Measurements from ENCODE around the gene ABCF1.

ABCF1 gene

DNA sequence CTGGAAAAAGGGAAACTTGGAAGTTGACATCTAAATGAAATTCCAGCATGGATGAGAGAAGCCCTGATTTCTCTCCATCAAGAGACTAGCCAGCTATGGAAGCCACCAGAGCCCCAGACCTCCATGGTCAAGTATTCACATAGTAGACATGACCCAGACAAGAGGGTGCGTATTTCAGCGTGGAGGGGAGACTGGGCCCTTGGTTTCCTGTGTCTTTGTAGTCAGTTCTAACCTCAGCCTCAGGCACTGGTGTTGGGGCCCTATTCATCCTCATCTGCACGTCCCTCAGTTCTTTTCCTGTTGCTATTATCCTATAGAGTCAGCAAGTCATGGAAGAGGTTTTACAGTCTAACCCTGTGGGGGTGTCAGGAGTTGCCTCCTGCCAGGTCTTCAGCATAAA lies 27.4 kb upstream of the ABCF1 start:
- no peaks in the 10 kb centered on the region for H3K9me3 ChIP-seq (ENCODE audit: control insufficient read depth, insufficient read depth, low read length)
- DNase-seq (ENCODE audit: low read depth, low spot score), result no peak
- WGBS (ENCODE audit: insufficient coverage, insufficient read length), result no CpG with 5 or more reads among the region's 3 CpGs
- no peaks in the 10 kb centered on the region for H3K27me3 ChIP-seq (ENCODE audit: control insufficient read depth, insufficient read depth, low read length)
- no peaks in the 10 kb centered on the region for H3K4me1 ChIP-seq (ENCODE audit: control insufficient read depth, insufficient read depth, low read length)
- H3K27ac ChIP-seq (ENCODE audit: low read length), result no peak overlapping the region
- peaks cover 11% of the 10 kb centered on the region for H3K36me3 ChIP-seq (ENCODE audit: control insufficient read depth, insufficient read depth, low read length)
- no peak overlapping the region for H3K4me3 ChIP-seq (ENCODE audit: low read length)

- no peak for DNase-seq (ENCODE audit: low read depth, low spot score)
- Histone ChIP-seq H3K36me3 (ENCODE audit: control insufficient read depth, insufficient read depth, low read length) (peaks cover 14% of the 10 kb centered on the region), H3K4me1 (ENCODE audit: control insufficient read depth, insufficient read depth, low read length) (no peaks in the 10 kb centered on the region), H3K4me3 (ENCODE audit: low read length) (no peak overlapping the region), H3K27me3 (ENCODE audit: control insufficient read depth, insufficient read depth, low read length) (no peaks in the 10 kb centered on the region), H3K9me3 (ENCODE audit: control insufficient read depth, insufficient read depth, low read length) (no peaks in the 10 kb centered on the region), H3K27ac (ENCODE audit: low read length) (no peak overlapping the region)
- 100% methylated on average over 1 of the region's 6 CpGs for WGBS (ENCODE audit: insufficient coverage, insufficient read length)
Observed at GRCh38 chr6:30544666-30545272, 26.5 kb upstream of the ABCF1 start.

DNA sequence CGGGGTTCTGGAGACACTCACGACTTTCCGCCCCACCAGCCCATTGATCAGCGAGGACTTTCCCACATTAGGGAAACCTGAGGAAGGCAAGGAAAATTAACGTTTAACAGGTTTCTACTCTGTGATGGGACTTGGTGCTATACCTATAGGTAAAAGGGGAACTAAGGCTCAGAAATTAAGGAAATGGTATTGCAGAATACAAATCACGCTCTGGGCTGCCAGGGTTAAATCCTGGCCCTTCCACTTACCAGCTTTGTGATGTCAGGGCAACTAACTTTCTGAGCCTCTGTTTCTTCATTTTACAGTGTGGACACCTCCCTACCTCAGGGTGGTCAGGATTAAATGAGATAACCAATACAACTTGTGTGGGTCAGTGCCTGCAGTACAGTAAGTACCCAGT lies 23.8 kb upstream of the ABCF1 start:
- no peaks in the 10 kb centered on the region for H3K27me3 ChIP-seq (ENCODE audit: control insufficient read depth, insufficient read depth, low read length)
- H3K4me1 ChIP-seq (ENCODE audit: control insufficient read depth, insufficient read depth, low read length), result no peaks in the 10 kb centered on the region
- no CpG with 5 or more reads among the region's 6 CpGs for WGBS (ENCODE audit: insufficient coverage, insufficient read length)
- peaks cover 18% of the 10 kb centered on the region for H3K36me3 ChIP-seq (ENCODE audit: control insufficient read depth, insufficient read depth, low read length)
- H3K4me3 ChIP-seq (ENCODE audit: low read length), result no peak overlapping the region
- no peak overlapping the region for H3K27ac ChIP-seq (ENCODE audit: low read length)
- no peaks in the 10 kb centered on the region for H3K9me3 ChIP-seq (ENCODE audit: control insufficient read depth, insufficient read depth, low read length)
- no peak for DNase-seq (ENCODE audit: low read depth, low spot score)

- H3K4me1 ChIP-seq (ENCODE audit: control insufficient read depth, insufficient read depth, low read length), result no peaks in the 10 kb centered on the region
- no peak overlapping the region for H3K27ac ChIP-seq (ENCODE audit: low read length)
- no peak for DNase-seq (ENCODE audit: low read depth, low spot score)
- no peaks in the 10 kb centered on the region for H3K27me3 ChIP-seq (ENCODE audit: control insufficient read depth, insufficient read depth, low read length)
- H3K36me3 ChIP-seq (ENCODE audit: control insufficient read depth, insufficient read depth, low read length), result peaks cover 27% of the 10 kb centered on the region
- no CpG with 5 or more reads among the region's 2 CpGs for WGBS (ENCODE audit: insufficient coverage, insufficient read length)
- no peak overlapping the region for H3K4me3 ChIP-seq (ENCODE audit: low read length)
- no peaks in the 10 kb centered on the region for H3K9me3 ChIP-seq (ENCODE audit: control insufficient read depth, insufficient read depth, low read length)
Observed at GRCh38 chr6:30548375-30548774, 22.9 kb upstream of the ABCF1 start.

DNA sequence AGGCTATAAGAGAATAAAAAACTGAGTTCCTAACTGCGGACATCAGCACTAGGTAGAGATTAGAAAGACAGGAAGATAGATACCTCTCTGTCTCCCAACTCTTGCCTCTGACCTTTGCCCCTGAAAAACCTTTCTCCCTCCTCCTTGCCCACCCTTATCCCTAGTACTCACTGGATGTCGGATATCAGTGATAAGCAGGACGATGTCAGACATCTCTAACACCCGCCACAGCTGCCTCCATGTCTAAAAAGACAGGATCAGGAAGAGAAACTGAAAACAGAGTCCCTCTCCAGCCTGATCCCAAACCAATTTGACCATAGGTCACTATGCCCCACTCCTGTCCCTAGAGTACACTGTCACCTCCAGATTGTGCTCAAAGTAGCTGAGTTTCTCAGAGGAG lies 16.8 kb upstream of the ABCF1 start:
- DNase-seq (ENCODE audit: low read depth, low spot score), result no peak
- Histone ChIP-seq H3K9me3 (ENCODE audit: control insufficient read depth, insufficient read depth, low read length) (no peaks in the 10 kb centered on the region), H3K4me1 (ENCODE audit: control insufficient read depth, insufficient read depth, low read length) (no peaks in the 10 kb centered on the region), H3K27ac (ENCODE audit: low read length) (no peak overlapping the region), H3K27me3 (ENCODE audit: control insufficient read depth, insufficient read depth, low read length) (no peaks in the 10 kb centered on the region), H3K36me3 (ENCODE audit: control insufficient read depth, insufficient read depth, low read length) (peaks cover 16% of the 10 kb centered on the region; the same call in 1 of the 2 replicates), H3K4me3 (ENCODE audit: low read length) (no peak overlapping the region)
- no CpG with 5 or more reads among the region's 4 CpGs for WGBS (ENCODE audit: insufficient coverage, insufficient read length)

DNA sequence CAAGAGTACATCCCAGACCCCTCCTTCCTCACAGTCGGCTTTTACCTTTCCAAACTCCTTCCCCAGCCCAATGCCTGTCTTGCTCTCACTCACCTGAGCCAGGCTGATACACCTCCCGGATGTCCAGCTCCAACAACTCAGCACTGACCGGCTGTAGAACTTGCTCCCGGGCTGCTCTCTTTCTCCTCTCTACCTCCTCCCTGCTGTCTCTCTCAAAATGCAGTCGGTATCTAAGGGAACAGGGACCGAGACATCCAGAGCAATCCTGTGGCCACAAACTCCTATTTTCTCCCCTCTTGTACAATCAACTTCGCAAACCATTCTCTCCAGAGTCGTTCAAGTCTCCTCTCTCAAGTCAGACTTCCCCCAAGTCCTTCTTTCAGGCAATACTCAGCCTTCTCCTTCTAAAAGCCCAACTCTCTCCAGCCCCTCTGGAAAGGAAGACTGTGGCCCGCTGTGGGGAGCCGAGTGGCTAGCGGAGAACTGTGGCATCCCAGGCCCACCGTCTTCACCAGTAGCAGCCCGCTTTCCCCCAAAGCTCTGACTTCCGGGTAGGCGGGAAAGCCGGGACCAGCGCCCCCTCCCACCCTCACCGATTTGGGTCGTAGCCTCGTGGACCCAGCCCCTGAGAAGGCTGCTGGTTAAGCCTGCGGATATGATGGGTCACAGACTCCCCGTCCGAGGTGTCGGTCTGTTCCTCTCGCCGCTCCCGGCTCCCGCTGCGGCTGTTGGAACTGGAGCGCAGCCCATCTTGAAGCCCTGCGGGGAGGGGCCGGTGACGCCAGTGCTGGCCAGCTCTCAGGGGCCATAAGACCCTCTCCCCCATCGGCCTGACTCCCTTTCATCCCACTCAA lies 16.1 kb upstream of the ABCF1 start:
- no peaks in the 10 kb centered on the region for H3K4me1 ChIP-seq (ENCODE audit: control insufficient read depth, insufficient read depth, low read length)
- no peaks in the 10 kb centered on the region for H3K9me3 ChIP-seq (ENCODE audit: control insufficient read depth, insufficient read depth, low read length)
- no peak overlapping the region for H3K27ac ChIP-seq (ENCODE audit: low read length)
- no peak for DNase-seq (ENCODE audit: low read depth, low spot score)
- peak overlapping the region; percentile 80 for H3K4me3 ChIP-seq (ENCODE audit: low read length)
- WGBS (ENCODE audit: insufficient coverage, insufficient read length), result no CpG with 5 or more reads among the region's 34 CpGs
- 0 out of 2 replicates have a peak, but pooled peaks cover 15% of the 10 kb centered on the region for H3K36me3 ChIP-seq (ENCODE audit: control insufficient read depth, insufficient read depth, low read length)
- H3K27me3 ChIP-seq (ENCODE audit: control insufficient read depth, insufficient read depth, low read length), result no peaks in the 10 kb centered on the region

- DNase-seq (ENCODE audit: low read depth, low spot score), result no peak
- Histone ChIP-seq H3K27ac (ENCODE audit: low read length) (no peak overlapping the region), H3K36me3 (ENCODE audit: control insufficient read depth, insufficient read depth, low read length) (0 out of 2 replicates have a peak, but pooled peaks cover 15% of the 10 kb centered on the region), H3K9me3 (ENCODE audit: control insufficient read depth, insufficient read depth, low read length) (no peaks in the 10 kb centered on the region), H3K4me3 (ENCODE audit: low read length) (peak overlapping the region; percentile 80), H3K4me1 (ENCODE audit: control insufficient read depth, insufficient read depth, low read length) (no peaks in the 10 kb centered on the region), H3K27me3 (ENCODE audit: control insufficient read depth, insufficient read depth, low read length) (no peaks in the 10 kb centered on the region)
- WGBS (ENCODE audit: insufficient coverage, insufficient read length), result no CpG with 5 or more reads among the region's 15 CpGs
Observed at GRCh38 chr6:30555816-30556065, 15.5 kb upstream of the ABCF1 start.

- Histone ChIP-seq H3K27me3 (ENCODE audit: control insufficient read depth, insufficient read depth, low read length) (no peaks in the 10 kb centered on the region), H3K4me1 (ENCODE audit: control insufficient read depth, insufficient read depth, low read length) (no peaks in the 10 kb centered on the region), H3K27ac (ENCODE audit: low read length) (no peak within 1 kb of the TSS), H3K9me3 (ENCODE audit: control insufficient read depth, insufficient read depth, low read length) (no peaks in the 10 kb centered on the region), H3K36me3 (ENCODE audit: control insufficient read depth, insufficient read depth, low read length) (0 out of 2 replicates have a peak, but pooled peaks cover 15% of the 10 kb centered on the region), H3K4me3 (ENCODE audit: low read length) (peak within 1 kb of the TSS; percentile 80)
- no CpG with 5 or more reads among the region's 71 CpGs for WGBS (ENCODE audit: insufficient coverage, insufficient read length)
- no peak for DNase-seq (ENCODE audit: low read depth, low spot score)
Observed at GRCh38 chr6:30556066-30556905, 15.0 kb upstream of the ABCF1 start, which contains the start of gene GNL1. GNL1 (minus strand) TSS chr6:30556489; CDS start chr6:30556203, 286 bp downstream.

GRCh38 chr6:30556906-30557682 lies 14.1 kb upstream of the ABCF1 start, which contains the start of gene PRR3:
PRR3 (plus strand) TSS chr6:30557295; CDS start chr6:30557345, 50 bp downstream.
- Histone ChIP-seq H3K9me3 (ENCODE audit: control insufficient read depth, insufficient read depth, low read length) (no peaks in the 10 kb centered on the region), H3K4me3 (ENCODE audit: low read length) (peak within 1 kb of the TSS; percentile 80; the same call in 1 of the 2 replicates), H3K27me3 (ENCODE audit: control insufficient read depth, insufficient read depth, low read length) (no peaks in the 10 kb centered on the region), H3K4me1 (ENCODE audit: control insufficient read depth, insufficient read depth, low read length) (no peaks in the 10 kb centered on the region), H3K36me3 (ENCODE audit: control insufficient read depth, insufficient read depth, low read length) (peaks cover 17% of the 10 kb centered on the region; the same call in 1 of the 2 replicates), H3K27ac (ENCODE audit: low read length) (no peak within 1 kb of the TSS)
- no CpG with 5 or more reads among the region's 42 CpGs for WGBS (ENCODE audit: insufficient coverage, insufficient read length)
- DNase-seq (ENCODE audit: low read depth, low spot score), result peak; percentile 92

DNA sequence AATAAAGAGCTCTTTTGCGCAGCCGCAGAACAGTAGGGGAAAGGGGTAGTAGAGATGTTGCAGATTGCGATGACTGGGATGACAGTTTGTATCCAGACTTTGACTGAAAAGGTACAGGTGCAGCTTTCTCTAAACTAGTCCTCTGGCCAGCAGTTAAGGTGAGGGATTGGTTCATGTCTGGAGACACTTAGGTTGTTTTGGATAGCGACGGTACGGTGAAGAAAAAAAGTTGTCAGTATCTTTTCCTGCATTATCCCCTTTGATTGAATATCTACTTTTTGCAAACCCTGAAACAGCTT lies 13.6 kb upstream of the ABCF1 start:
- DNase-seq (ENCODE audit: low read depth, low spot score), result no peak
- no peaks in the 10 kb centered on the region for H3K9me3 ChIP-seq (ENCODE audit: control insufficient read depth, insufficient read depth, low read length)
- H3K36me3 ChIP-seq (ENCODE audit: control insufficient read depth, insufficient read depth, low read length), result peaks cover 16% of the 10 kb centered on the region; the same call in 1 of the 2 replicates
- H3K27me3 ChIP-seq (ENCODE audit: control insufficient read depth, insufficient read depth, low read length), result no peaks in the 10 kb centered on the region
- no peak overlapping the region for H3K27ac ChIP-seq (ENCODE audit: low read length)
- H3K4me1 ChIP-seq (ENCODE audit: control insufficient read depth, insufficient read depth, low read length), result no peaks in the 10 kb centered on the region
- peak overlapping the region; percentile 80; the same call in 1 of the 2 replicates for H3K4me3 ChIP-seq (ENCODE audit: low read length)
- WGBS (ENCODE audit: insufficient coverage, insufficient read length), result no CpG with 5 or more reads among the region's 6 CpGs
